Loucy (cell line): Measurements from ENCODE around the gene TARS2.

Experiments used
- H2AFZ ChIP-seq: fragments of 200-600 bp; sonication (generic); 2 replicates; pipeline ENCODE4 v1.6.0; 2016; ENCODE audit warnings: antibody characterized with exemption, mild to moderate bottlenecking, low read length, moderate library complexity
- H3F3A ChIP-seq: fragments of 200-600 bp; 2 replicates; pipeline ENCODE4 v1.6.0; 2016; ENCODE audit warnings: antibody characterized with exemption, low read depth, mild to moderate bottlenecking
- H3K27me3 ChIP-seq: fragments of 200-600 bp; sonication (generic); 2 replicates; pipeline ENCODE4 v1.6.1; 2014; ENCODE audit warnings: low read length, mild to moderate bottlenecking; ENCODE audit not compliant: insufficient read depth, poor library complexity, severe bottlenecking
- H3K36me3 ChIP-seq: fragments of 200-600 bp; sonication (generic); 2 replicates; pipeline ENCODE4 v1.6.1; 2016; ENCODE audit warnings: low read length; ENCODE audit not compliant: insufficient read depth
- H3K4me1 ChIP-seq: fragments of 200-600 bp; sonication (generic); 2 replicates; pipeline ENCODE4 v1.5.1; 2014; ENCODE audit warnings: low read length, mild to moderate bottlenecking; ENCODE audit not compliant: insufficient read depth, poor library complexity, severe bottlenecking
- H3K4me2 ChIP-seq: fragments of 200-600 bp; sonication (generic); 2 replicates; pipeline ENCODE4 v1.6.0; 2014; ENCODE audit warnings: antibody characterized with exemption, low read length, low read depth, mild to moderate bottlenecking; ENCODE audit not compliant: poor library complexity, severe bottlenecking
- H3K4me3 ChIP-seq: fragments of 200-600 bp; sonication (generic); 2 replicates; pipeline ENCODE4 v1.5.1; 2014; ENCODE audit warnings: low read length, mild to moderate bottlenecking, mixed read lengths; ENCODE audit not compliant: poor library complexity, severe bottlenecking
- H3K79me2 ChIP-seq: fragments of 200-600 bp; sonication (generic); 2 replicates; pipeline ENCODE4 v1.6.1; 2014; ENCODE audit warnings: low read length; ENCODE audit not compliant: insufficient read depth
- H3K9ac ChIP-seq: fragments of 200-600 bp; sonication (generic); 2 replicates; pipeline ENCODE4 v1.6.0; 2014; ENCODE audit warnings: mild to moderate bottlenecking, low read depth, low read length, moderate library complexity; ENCODE audit not compliant: poor library complexity, severe bottlenecking
- H3K9me2 ChIP-seq: fragments of 200-600 bp; sonication (generic); replicated peaks from 2 replicates; pipeline ENCODE4 v1.6.1; 2016; ENCODE audit warnings: low read depth, low read length, mixed read lengths
- H3K9me3 ChIP-seq: fragments of 200-600 bp; sonication (generic); 2 replicates; pipeline ENCODE4 v1.6.1; 2014; ENCODE audit warnings: mild to moderate bottlenecking, antibody characterized with exemption, low read length, low read depth; ENCODE audit not compliant: insufficient read depth
- H4K20me1 ChIP-seq: fragments of 200-600 bp; sonication (generic); 2 replicates; pipeline ENCODE4 v1.6.0; 2014; ENCODE audit warnings: antibody characterized with exemption, low read length, mild to moderate bottlenecking; ENCODE audit not compliant: insufficient read depth, poor library complexity, severe bottlenecking
- CTCF ChIP-seq: fragments of 200-600 bp; sonication (generic); conservative IDR thresholded peaks from 2 replicates; pipeline ENCODE4 v1.5.1; 2014; ENCODE audit warnings: mild to moderate bottlenecking, antibody characterized with exemption, low read length
- EZH2phosphoT487 ChIP-seq: fragments of 200-600 bp; IDR thresholded peaks from 2 replicates; pipeline ENCODE4 v1.6.1; 2018; ENCODE audit warnings: antibody characterized with exemption, mild to moderate bottlenecking, moderate library complexity, borderline replicate concordance

The TARS2 gene

GRCh38 chr1:150511985-150512660, 24.9 kb downstream of the TARS2 start:
- H3K9ac ChIP-seq: no peak overlapping the region
- no peak for TF ChIP-seq CTCF
- no peak for TF ChIP-seq EZH2phosphoT487
- H3K36me3 ChIP-seq: peaks cover under 1% of the 10 kb centered on the region; the same call in 1 of the 2 replicates
- H3K4me1 ChIP-seq: peaks cover 6% of the 10 kb centered on the region
- H3K9me2 ChIP-seq: no peaks in the 10 kb centered on the region
- H3K27me3 ChIP-seq: no peaks in the 10 kb centered on the region
- no peak overlapping the region for H2AFZ ChIP-seq
- H4K20me1 ChIP-seq: no peaks in the 10 kb centered on the region
- H3K79me2 ChIP-seq: no peaks in the 10 kb centered on the region
- no peaks in the 10 kb centered on the region for H3F3A ChIP-seq
- no peaks in the 10 kb centered on the region for H3K9me3 ChIP-seq
- H3K4me2 ChIP-seq: no peak overlapping the region
- no peak overlapping the region for H3K4me3 ChIP-seq

GRCh38 chr1:150512846-150513245, 25.6 kb downstream of the TARS2 start:
- H3K9ac ChIP-seq: no peak overlapping the region
- no peaks in the 10 kb centered on the region for H3K9me2 ChIP-seq
- H3K36me3 ChIP-seq: no peaks in the 10 kb centered on the region
- H3K79me2 ChIP-seq: no peaks in the 10 kb centered on the region
- H4K20me1 ChIP-seq: no peaks in the 10 kb centered on the region
- H3K4me3 ChIP-seq: no peak overlapping the region
- TF ChIP-seq EZH2phosphoT487 (no peak), CTCF (no peak)
- no peaks in the 10 kb centered on the region for H3K27me3 ChIP-seq
- no peaks in the 10 kb centered on the region for H3K9me3 ChIP-seq
- no peak overlapping the region for H2AFZ ChIP-seq
- no peaks in the 10 kb centered on the region for H3F3A ChIP-seq
- H3K4me2 ChIP-seq: no peak overlapping the region
- H3K4me1 ChIP-seq: peaks cover 11% of the 10 kb centered on the region

DNA sequence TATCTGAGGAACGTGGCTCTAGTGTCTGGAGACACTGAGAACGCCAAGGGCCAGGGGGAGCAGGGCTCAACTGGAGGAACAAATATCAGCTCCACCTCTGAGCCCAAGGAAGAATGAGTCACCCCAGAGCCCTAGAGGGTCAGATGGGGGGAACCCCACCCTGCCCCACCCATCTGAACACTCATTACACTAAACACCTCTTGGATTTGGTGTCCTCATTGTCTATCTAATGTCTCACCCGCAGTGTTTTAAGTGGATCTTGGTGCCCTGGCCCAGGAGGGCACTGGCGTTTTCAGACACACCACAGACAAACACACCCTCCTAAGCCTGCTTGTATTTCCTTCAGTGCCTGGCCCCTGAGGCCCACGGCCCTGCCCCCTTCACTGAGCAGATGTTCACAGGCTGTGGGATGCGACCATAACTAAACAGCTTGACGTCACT, 26.2 kb downstream of the TARS2 start:
- H4K20me1 ChIP-seq: no peaks in the 10 kb centered on the region
- H3K9me2 ChIP-seq: no peaks in the 10 kb centered on the region
- H3K4me2 ChIP-seq: no peak overlapping the region
- H3K4me3 ChIP-seq: no peak overlapping the region
- no peaks in the 10 kb centered on the region for H3K36me3 ChIP-seq
- no peak overlapping the region for H2AFZ ChIP-seq
- TF ChIP-seq CTCF (no peak), EZH2phosphoT487 (no peak)
- no peaks in the 10 kb centered on the region for H3K79me2 ChIP-seq
- no peaks in the 10 kb centered on the region for H3K27me3 ChIP-seq
- no peaks in the 10 kb centered on the region for H3K9me3 ChIP-seq
- no peaks in the 10 kb centered on the region for H3F3A ChIP-seq
- H3K9ac ChIP-seq: no peak overlapping the region
- H3K4me1 ChIP-seq: peaks cover 11% of the 10 kb centered on the region
